Activated T-helper 1 cell treated with anti-CD3 and anti-CD28 coated beads, Interleukin-2, amount 50 U/mL, for 16 hours (primary cell): ENCODE measurements around the gene PANK2.
"Not testable (repeated sequence)": the region's sequence is repeated elsewhere in the genome, so short reads cannot be mapped to it uniquely, and the experiment has no call there.

ENCODE experiments used
- DNase-seq, 2 donors: peaks; one replicate each; pipeline ENCODE4 v3.0.0-alpha.2; 2020; ENCODE audit warnings: low read depth in 1 of 2, low spot score in 1 of 2

The PANK2 gene

GRCh38 chr20:3888622-3889488 lies at the start of gene PANK2:
TSS of gene PANK2 (plus strand) at chr20:3889387.
- peak; percentile 95 to 96 for DNase-seq

- not testable (repeated sequence) for DNase-seq
Measured at GRCh38 chr20:3840201-3840600, 49.0 kb upstream of the PANK2 start.

GRCh38 chr20:3842348-3842930 lies 46.7 kb upstream of the PANK2 start:
- no peak for DNase-seq

DNA sequence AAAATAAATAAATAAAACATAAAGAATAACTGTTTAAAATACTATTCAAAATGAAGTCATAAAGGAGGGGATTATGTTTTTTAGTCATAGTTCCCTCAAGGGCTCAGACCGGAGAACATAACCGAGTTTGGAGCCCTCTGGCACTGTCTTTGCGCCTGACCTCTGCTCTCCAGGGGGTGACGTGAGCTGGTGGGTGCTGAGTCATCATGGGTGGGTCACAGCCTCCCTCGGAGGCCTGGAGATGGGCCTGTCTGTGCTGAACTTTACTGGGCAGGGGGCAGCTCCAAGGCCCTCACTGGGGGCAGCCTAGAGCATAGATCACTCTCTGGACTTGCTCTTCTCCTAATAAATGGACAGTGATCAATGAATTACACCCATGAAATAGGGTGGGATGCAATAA lies 45.7 kb upstream of the PANK2 start:
- DNase-seq, result no peak

DNA sequence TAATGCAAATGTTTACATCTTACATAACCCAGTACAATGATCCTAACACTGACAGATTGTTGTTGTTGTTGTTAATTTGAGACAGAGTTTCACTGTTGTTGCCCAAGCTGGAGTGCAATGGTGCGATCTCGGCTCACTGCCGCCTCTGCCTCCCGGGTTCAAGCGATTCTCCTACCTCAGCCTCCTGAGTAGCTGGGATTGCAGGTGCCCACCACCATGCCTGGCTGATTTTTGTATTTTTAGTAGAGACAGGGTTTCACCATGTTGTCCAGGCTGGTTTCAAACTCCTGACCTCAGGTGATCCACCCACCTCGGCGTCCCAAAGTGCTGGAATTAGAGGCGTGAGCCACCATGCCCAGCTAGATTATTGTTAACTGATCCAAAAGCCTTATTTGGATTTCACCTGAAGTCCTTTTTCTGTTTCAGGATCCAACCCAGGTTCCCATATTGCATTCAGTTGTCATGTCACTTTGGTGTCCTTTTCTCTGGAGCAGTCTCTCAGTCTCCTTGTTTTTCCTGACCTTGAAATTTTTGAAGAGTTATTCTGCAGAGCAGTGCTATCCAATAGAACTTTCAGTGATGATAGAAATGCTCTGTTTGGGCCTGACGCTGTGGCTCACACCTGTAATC lies 45.1 kb upstream of the PANK2 start:
- not testable (repeated sequence) for DNase-seq

GRCh38 chr20:3846378-3846739 lies 42.8 kb upstream of the PANK2 start:
- no peak for DNase-seq

- DNase-seq, result peak; percentile 63 to 80
Measured at GRCh38 chr20:3846740-3847428, 42.3 kb upstream of the PANK2 start, which contains the start of gene MAVS. TSS of gene MAVS (plus strand) at chr20:3846834. CDS start at chr20:3854625, 7,791 bp downstream.

DNA sequence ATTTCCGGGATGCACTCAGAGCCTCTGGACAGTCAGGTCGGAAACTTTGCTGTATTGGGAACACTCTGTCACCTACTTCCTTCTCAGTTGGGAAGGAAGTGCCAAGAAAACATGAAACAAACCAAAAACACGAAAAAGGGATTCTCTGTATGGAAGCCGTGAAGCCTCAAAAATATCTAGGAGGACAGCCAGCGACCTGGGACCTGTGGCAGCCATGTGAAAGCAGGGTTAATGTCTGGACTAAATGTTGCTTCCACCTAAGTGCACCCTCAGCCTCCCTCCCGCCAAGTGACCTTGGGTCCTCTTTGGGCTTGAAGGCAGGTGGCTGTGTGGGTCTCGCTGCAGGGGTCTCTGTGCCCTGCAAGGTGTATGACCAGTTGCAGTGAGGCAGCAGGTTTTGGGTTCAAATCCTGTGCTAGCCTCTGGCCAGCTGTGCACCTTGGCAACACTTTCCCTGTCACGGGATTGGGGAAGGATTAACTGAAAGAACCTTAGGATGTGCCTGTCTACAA lies 41.7 kb upstream of the PANK2 start:
- no peak for DNase-seq

DNA sequence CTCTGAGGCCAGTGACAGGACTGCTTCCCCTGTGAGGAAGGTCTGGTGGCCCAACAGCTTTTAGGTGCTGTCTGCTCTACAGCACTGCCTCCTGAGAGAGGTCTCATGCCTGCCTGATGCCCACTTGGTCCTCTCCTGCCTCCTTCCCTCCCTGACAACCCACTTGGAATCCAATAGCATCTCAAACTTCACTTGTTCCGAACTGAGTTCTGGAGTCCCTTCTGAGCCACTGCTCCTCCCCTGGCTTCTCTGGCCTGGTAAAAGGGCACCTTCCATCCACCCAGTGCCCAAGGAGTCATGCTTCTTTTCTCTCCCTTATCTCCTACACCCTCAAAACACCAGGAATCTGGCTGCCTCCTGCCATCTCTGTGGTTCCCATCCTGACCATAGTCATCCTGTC lies 40.6 kb upstream of the PANK2 start:
- no peak for DNase-seq

- DNase-seq, result no peak
Measured at GRCh38 chr20:3854462-3854871, 34.7 kb upstream of the PANK2 start.

GRCh38 chr20:3857405-3857804 lies 31.8 kb upstream of the PANK2 start:
- no peak for DNase-seq

GRCh38 chr20:3858689-3859088 lies 30.5 kb upstream of the PANK2 start:
- no peak for DNase-seq

GRCh38 chr20:3861191-3861590 lies 28.0 kb upstream of the PANK2 start:
- DNase-seq, result no peak

GRCh38 chr20:3862333-3862732 lies 26.9 kb upstream of the PANK2 start:
- no peak for DNase-seq

GRCh38 chr20:3863317-3863716 lies 25.9 kb upstream of the PANK2 start:
- no peak for DNase-seq

GRCh38 chr20:3864518-3864917 lies 24.7 kb upstream of the PANK2 start:
- no peak for DNase-seq

DNA sequence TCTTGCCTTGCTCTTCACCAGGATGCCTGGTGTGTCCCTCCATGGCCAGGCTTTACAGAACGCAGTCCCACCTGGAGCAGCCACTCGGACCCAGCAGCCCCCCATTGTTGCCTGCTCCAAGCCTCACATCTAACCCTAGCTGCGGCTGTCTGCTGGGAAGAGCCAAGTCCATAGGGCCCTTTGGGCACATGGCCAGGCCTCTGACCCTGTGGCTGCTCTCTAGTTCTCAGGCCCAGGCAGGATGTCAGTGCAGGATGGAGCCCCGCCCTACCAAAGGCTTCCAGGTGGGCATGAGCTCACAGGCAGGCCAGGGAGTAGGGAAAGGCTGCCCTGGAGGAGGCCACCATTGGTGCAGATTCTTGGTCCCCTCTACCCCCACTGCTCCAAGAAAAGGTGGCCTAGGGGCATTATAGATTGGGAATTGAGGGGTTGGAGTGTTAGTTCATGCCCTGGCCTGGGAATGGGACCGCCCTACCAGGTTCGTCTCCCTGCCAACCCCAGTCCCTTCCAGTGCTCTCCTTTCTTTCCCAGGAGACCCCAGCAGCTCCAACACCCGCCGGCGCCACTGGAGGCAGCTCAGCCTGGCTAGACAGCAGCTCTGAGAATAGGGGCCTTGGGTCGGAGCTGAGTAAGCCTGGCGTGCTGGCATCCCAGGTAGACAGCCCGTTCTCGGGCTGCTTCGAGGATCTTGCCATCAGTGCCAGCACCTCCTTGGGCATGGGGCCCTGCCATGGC lies 23.9 kb upstream of the PANK2 start:
- no peak for DNase-seq

- no peak for DNase-seq
Measured at GRCh38 chr20:3865887-3866407, 23.2 kb upstream of the PANK2 start.

- DNase-seq, result no peak
Measured at GRCh38 chr20:3866464-3866863, 22.7 kb upstream of the PANK2 start.

DNA sequence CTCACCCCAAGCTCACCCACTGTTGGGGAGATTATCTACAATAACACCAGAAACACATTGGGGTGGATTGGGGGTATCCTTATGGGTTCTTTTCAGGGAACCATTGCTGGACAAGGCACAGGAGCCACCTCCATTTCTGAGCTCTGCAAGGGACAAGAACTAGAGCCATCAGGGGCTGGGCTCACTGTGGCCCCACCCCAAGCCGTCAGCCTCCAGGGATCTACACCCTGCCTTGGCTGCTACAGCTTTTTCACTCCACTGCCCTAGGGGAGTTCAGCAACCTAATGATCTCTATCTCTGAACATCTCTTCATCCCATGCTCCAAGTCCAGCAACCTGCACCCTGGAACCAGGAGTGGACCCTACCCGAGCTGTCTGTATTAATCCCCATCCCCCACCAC lies 21.4 kb upstream of the PANK2 start:
- no peak for DNase-seq
